AG09319 (cell line): Measurements from ENCODE around the gene GCH1.

Source experiments
- DNase-seq: peaks from one replicate; pipeline ENCODE4 v3.0.0-alpha.2; 2010; ENCODE audit warnings: low read depth; ENCODE audit errors: extremely low read depth
- TF ChIP-seq, protein P1 (sequence below): IDR thresholded peaks from 2 replicates; pipeline ENCODE4 v1.5.1; 2011; ENCODE audit warnings: low read depth, mild to moderate bottlenecking, inconsistent platforms, low read length, moderate library complexity

Gene GCH1

DNA sequence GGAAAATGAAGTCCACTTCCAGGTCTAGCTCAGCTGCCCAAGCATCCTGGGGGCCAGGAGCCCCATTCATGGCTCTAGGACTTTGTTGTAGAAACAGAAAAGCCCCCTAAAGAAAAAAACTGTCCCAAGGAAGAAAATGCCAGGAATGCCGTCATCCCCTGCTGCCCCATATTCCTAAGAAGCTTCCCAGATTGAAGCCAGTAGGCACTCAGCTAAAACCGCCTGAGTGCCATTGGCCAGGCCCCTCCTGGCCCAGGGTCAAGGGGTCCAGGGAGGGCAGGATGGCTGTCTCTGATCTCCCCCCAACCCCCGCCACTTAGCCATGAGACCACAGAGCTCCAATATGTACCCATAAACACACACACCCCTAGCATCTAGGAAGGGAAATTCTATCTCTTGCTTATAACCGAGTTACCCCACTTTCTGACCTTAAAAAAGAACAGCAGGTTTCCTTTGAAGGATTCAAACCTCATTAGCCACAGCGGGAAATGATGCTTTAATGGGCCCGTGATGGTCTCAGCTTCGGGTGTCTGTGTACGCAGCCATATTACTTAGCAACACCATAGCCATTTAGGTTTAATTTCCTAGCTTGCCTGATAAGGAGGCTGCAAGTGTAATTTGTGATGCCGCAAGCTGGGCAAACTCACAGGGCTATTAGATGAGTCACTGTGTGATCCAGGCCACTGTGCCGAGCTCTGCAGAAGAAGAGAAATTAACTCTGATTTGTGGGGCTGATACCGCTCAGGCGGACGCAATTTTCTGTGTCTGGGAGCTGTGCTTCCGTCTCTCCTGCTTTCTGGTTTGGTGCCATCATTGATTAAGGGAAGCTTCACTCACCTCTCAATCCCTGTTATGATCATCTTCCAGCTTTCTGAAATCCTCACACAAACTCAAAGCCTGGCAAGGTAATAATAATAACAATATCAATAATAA is 84.2 kb downstream of the GCH1 start:
- TF ChIP-seq, protein P1, sequence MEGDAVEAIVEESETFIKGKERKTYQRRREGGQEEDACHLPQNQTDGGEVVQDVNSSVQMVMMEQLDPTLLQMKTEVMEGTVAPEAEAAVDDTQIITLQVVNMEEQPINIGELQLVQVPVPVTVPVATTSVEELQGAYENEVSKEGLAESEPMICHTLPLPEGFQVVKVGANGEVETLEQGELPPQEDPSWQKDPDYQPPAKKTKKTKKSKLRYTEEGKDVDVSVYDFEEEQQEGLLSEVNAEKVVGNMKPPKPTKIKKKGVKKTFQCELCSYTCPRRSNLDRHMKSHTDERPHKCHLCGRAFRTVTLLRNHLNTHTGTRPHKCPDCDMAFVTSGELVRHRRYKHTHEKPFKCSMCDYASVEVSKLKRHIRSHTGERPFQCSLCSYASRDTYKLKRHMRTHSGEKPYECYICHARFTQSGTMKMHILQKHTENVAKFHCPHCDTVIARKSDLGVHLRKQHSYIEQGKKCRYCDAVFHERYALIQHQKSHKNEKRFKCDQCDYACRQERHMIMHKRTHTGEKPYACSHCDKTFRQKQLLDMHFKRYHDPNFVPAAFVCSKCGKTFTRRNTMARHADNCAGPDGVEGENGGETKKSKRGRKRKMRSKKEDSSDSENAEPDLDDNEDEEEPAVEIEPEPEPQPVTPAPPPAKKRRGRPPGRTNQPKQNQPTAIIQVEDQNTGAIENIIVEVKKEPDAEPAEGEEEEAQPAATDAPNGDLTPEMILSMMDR = no peak

GRCh38 chr14:54817506-54817905 is 85.1 kb downstream of the GCH1 start:
- TF ChIP-seq, protein P1 = no peak
- no peak for DNase-seq

More for the DNA sequence above, 84.2 kb downstream of the GCH1 start:
- peak; percentile 59 for DNase-seq

GRCh38 chr14:54816450-54816849 is 86.2 kb downstream of the GCH1 start:
- TF ChIP-seq, protein P1 = no peak
- no peak for DNase-seq

- no peak for DNase-seq
- TF ChIP-seq, protein P1 = no peak
Measured at GRCh38 chr14:54815515-54815914, 87.1 kb downstream of the GCH1 start.

DNA sequence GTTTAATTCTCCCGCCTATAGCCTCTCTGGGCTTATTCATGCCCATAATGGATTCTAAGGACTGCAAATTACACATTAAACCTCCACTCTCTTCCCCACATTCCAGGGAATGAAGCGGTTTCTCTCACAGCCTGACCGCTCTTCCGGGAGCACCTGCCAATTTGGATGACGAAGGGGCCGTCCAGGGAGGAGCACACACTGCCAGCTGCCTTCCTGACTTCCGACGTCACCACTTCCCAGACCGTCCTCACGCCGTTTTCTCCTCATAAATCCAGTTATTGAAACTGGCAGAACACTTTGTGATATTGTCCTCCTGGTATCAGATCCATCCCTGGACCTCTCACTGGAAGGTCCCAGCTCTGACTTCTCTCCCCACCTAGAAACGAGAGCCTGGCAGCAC is 87.6 kb downstream of the GCH1 start:
- no peak for DNase-seq
- TF ChIP-seq, protein P1 = no peak

GRCh38 chr14:54814076-54814475 is 88.5 kb downstream of the GCH1 start:
- TF ChIP-seq, protein P1 = no peak
- no peak for DNase-seq

DNA sequence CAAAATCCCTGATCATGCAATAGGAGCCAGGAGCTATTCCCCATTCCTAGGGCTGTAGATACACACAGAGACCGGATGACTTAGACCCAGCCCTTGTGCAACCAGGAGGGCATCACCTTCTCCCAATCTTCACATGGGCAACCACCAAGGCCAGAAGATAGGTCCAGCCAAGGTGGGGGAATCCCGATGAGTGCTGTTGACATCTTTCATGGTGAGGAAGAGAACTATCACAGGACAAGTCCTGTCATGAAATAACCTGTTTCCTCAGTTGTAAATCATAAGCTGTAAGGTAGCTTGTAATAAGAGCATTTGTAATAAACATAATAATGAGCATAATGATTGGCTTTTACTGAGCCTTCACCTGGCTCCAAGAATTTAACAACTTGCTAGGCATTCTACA is 89.5 kb downstream of the GCH1 start:
- TF ChIP-seq, protein P1 = no peak
- no peak for DNase-seq
